ENCODE measurements around the gene RLN3.
"Not testable (repeated sequence)": the region's sequence is repeated elsewhere in the genome, so short reads cannot be mapped to it uniquely, and the experiment has no call there.

RLN3 gene

DNA sequence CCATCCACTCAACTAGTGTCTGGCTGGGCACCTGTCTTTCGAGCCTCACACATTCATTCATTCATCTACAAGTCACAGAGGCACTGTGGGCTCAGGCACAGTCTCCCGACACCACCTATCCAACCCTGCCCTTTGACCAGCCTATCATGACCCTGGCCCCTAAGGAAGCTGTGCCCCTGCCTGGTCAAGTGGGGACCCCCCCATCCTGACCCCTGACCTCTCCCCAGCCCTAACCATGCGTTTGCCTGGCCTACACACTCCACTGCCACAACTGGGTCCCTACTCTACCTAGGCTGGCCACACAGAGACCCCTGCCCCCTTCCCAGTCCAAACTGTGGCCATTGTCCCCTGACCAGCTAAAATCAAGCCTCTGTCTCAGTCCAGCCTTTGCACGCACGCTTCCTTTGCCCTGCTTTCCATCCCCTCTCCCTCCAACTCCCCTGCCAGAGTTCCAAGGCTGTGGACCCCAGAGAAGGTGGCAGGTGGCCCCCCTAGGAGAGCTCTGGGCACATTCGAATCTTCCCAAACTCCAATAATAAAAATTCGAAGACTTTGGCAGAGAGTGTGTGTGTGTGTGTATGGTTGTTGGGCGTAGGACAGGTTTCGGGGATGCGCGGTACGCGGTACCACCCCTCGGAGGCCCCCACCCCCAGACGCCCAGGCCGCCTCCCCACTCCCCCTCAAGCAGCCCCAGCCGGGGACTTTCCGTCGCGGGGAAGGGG, 3.2 kb downstream of the RLN3 start:
- no peak for DNase-seq (ENCODE audit: extremely low spot score)
- no peak for TF ChIP-seq SP1 (IDR thresholded peaks at IDR 0.05)
- no peak for TF ChIP-seq BHLHE40 (IDR thresholded peaks at IDR 0.05; ENCODE audit: borderline replicate concordance)
- no peak for TF ChIP-seq SUZ12 (IDR thresholded peaks at IDR 0.05)
- no peak for TF ChIP-seq FOXA1 (IDR thresholded peaks at IDR 0.05)
- no peak for TF ChIP-seq TARDBP (IDR thresholded peaks at IDR 0.05)
- no peak for TF ChIP-seq LEF1 (IDR thresholded peaks at IDR 0.05; ENCODE audit: borderline replicate concordance)
- POLR2A ChIA-PET = interaction anchor here (0.6 to 2.2 kb wide), 10 partner anchors 9 to 461 kb away, joined by 3 to 11 read pairs (median 4); no protein-coding TSS in a partner anchor
- CTCF ChIA-PET = interaction anchor here (0.6 to 1.4 kb wide), 11 partner anchors 9 to 106 kb away, joined by 3 to 13 read pairs (median 4); partner anchors contain the start of genes ASF1B and MISP3

DNA sequence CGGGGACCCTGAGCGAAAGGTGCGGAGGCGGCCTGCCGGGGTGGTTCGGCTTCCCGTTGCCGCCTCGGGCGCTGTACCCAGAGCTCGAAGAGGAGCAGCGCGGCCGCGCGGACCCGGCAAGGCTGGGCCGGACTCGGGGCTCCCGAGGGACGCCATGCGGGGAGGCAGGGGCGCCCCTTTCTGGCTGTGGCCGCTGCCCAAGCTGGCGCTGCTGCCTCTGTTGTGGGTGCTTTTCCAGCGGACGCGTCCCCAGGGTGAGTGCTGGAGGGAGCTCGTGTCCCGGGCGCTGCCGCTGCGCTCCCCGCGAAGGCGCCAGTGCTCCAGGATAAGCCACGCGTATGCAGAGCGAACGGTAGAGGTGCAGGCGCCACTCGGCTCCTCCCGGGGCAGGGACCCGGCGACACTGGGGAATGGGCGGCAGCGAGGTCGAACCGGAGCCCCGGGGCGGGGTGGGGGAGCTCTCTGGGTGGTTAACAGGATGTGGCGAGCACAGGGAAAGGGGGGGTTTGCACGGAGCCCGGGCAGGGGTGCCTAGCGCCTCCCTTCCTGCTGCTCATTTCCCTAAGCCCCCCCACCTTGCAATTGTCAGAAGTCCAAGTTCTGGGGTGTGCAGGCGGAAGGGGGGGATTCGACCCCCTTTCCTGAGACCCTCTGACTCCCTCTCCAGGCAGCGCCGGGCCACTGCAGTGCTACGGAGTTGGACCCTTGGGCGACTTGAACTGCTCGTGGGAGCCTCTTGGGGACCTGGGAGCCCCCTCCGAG, 4.0 kb downstream of the RLN3 start, which contains the start of gene IL27RA:
Gene IL27RA (plus strand): TSS at position 44 of the 762 bp plus-strand sequence. CDS start 111 bp downstream, at position 155.
- POLR2A ChIA-PET = interaction anchor here (0.6 to 2.2 kb wide), 11 partner anchors 10 to 462 kb away, joined by 3 to 11 read pairs (median 4); no protein-coding TSS in a partner anchor
- peak; percentile 64 for DNase-seq (ENCODE audit: extremely low spot score)
- CTCF ChIA-PET = interaction anchor here (0.6 to 1.4 kb wide), 11 partner anchors 9 to 105 kb away, joined by 3 to 13 read pairs (median 4); partner anchors contain the start of genes ASF1B and MISP3
- TF ChIP-seq SP1 (IDR thresholded peaks at IDR 0.05) = no peak
- TF ChIP-seq LEF1 (IDR thresholded peaks at IDR 0.05; ENCODE audit: borderline replicate concordance) = no peak
- TF ChIP-seq NFRKB (IDR thresholded peaks at IDR 0.05) = no peak
- peak; percentile 85 for TF ChIP-seq L3MBTL2 (conservative IDR thresholded peaks at IDR 0.05)
- TF ChIP-seq FOXK2 (IDR thresholded peaks at IDR 0.05) = no peak

DNA sequence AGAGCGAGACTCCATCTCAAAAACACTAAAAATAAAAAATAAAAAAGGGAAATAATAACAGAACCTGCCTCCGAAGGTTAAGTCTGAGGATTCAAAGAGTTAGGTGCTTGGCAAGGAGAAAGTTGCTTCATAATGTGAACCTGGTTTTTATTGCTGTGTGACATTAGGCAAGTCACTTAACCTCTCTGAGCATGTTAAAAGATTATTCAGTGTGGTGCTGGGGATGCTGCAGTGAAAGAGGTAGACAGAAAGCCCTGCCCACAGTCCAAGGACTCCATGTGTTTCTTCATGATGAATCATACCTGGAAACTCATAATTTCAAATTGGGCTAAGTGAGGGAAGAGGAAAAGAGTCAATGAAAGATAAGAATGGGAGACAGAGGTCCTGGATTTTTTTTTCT, 6.0 kb downstream of the RLN3 start:
- no peak for DNase-seq (ENCODE audit: extremely low spot score)
- TF ChIP-seq HDGF (IDR thresholded peaks at IDR 0.05; ENCODE audit: borderline replicate concordance) (no peak), NFRKB (IDR thresholded peaks at IDR 0.05) (no peak), FOXM1 (IDR thresholded peaks at IDR 0.05; ENCODE audit: borderline replicate concordance) (no peak), ELF4 (IDR thresholded peaks at IDR 0.05) (no peak), ARNT (IDR thresholded peaks at IDR 0.05) (no peak), LEF1 (IDR thresholded peaks at IDR 0.05; ENCODE audit: borderline replicate concordance) (no peak), FOXA1 (IDR thresholded peaks at IDR 0.05) (no peak), L3MBTL2 (conservative IDR thresholded peaks at IDR 0.05) (no peak), SUZ12 (IDR thresholded peaks at IDR 0.05) (no peak), FOXK2 (IDR thresholded peaks at IDR 0.05) (no peak), SP1 (IDR thresholded peaks at IDR 0.05) (no peak), BHLHE40 (IDR thresholded peaks at IDR 0.05; ENCODE audit: borderline replicate concordance) (no peak), CTBP1 (IDR thresholded peaks at IDR 0.05; ENCODE audit: borderline replicate concordance) (no peak), TARDBP (IDR thresholded peaks at IDR 0.05) (no peak)
- TF ChIP-seq, protein P1, sequence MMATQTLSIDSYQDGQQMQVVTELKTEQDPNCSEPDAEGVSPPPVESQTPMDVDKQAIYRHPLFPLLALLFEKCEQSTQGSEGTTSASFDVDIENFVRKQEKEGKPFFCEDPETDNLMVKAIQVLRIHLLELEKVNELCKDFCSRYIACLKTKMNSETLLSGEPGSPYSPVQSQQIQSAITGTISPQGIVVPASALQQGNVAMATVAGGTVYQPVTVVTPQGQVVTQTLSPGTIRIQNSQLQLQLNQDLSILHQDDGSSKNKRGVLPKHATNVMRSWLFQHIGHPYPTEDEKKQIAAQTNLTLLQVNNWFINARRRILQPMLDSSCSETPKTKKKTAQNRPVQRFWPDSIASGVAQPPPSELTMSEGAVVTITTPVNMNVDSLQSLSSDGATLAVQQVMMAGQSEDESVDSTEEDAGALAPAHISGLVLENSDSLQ (IDR thresholded peaks at IDR 0.05) = no peak
- POLR2A ChIA-PET = no interaction called here
- CTCF ChIA-PET = no interaction called here

DNA sequence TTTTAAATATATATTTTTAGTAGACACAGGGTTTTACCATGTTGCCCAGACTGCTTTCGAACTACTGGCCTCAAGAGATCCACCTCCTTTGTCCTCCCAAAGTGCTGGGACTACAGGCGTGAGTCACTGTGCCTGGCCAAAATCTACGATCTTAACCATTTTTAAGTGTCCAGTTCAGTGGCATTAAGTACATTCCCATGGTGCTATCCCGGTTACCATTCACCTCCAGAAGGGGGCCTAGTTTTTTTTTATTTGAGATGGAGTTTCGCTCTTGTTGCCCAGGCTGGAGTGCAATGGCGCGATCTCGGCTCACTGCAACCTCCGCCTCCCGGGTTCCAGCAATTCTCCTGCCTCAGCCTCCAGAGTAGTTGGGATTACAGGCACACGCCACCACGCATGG, 7.2 kb downstream of the RLN3 start:
- CTCF ChIA-PET; DNase-seq (ENCODE audit: extremely low spot score); POLR2A ChIA-PET: not testable (repeated sequence)

DNA sequence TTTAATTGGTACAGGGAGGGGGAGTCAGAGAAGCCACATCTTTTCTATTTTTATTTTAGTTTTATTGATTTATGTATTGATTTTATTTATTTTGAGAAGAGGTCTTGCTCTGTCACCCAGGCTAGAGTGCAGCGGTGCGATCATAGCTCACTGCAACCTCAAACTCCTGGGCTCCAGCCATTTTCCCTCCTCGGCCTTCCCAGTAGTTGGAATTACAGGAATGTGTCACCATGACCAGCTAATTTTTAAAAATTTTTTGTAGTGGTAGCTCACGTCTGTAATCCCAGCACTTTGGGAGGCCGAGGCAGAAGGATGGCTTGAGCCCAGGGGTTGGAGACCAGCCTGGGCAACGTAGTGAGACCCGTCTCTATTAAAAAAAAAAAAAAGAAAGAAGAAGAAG, 7.8 kb downstream of the RLN3 start:
- CTCF ChIA-PET = interaction anchor here (0.7 to 1.0 kb wide), 2 partner anchors 13 to 156 kb away, joined by 3 to 5 read pairs; no protein-coding TSS in a partner anchor
- no peak for DNase-seq (ENCODE audit: extremely low spot score)
- POLR2A ChIA-PET = no interaction called here
- TF ChIP-seq FOXK2 (IDR thresholded peaks at IDR 0.05) = no peak
- no peak for TF ChIP-seq LEF1 (IDR thresholded peaks at IDR 0.05; ENCODE audit: borderline replicate concordance)
- no peak for TF ChIP-seq FOXA1 (IDR thresholded peaks at IDR 0.05)
- no peak for TF ChIP-seq CTBP1 (IDR thresholded peaks at IDR 0.05; ENCODE audit: borderline replicate concordance)
- TF ChIP-seq NFRKB (IDR thresholded peaks at IDR 0.05) = no peak
- TF ChIP-seq HDGF (IDR thresholded peaks at IDR 0.05; ENCODE audit: borderline replicate concordance) = no peak
- TF ChIP-seq SP1 (IDR thresholded peaks at IDR 0.05) = no peak
- TF ChIP-seq FOXM1 (IDR thresholded peaks at IDR 0.05; ENCODE audit: borderline replicate concordance) = no peak
- no peak for TF ChIP-seq SUZ12 (IDR thresholded peaks at IDR 0.05)
- TF ChIP-seq, protein P1 (IDR thresholded peaks at IDR 0.05) = no peak
- TF ChIP-seq TARDBP (IDR thresholded peaks at IDR 0.05) = no peak
- no peak for TF ChIP-seq ARNT (IDR thresholded peaks at IDR 0.05)

DNA sequence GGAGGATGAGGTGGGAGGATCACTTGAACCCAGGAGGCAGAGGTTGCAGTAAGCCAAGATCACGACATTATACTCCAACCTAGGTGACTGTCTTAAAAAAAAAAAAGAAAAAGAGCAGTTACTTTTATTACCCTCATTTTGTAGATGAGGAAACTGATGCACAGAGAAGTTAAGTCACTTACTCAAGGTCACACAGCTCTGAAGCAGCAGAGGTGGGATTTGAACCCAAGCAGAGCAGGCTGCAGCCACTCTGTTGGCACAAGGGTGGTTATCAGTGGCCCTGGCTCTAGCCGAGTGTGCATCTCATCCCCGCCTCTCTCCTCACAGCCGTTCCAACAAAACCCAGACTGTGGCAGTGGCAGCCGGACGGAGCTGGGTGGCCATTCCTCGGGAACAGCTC, 11.2 kb downstream of the RLN3 start:
- TF ChIP-seq ZNF384 (IDR thresholded peaks at IDR 0.05) (no peak), L3MBTL2 (conservative IDR thresholded peaks at IDR 0.05) (no peak), BHLHE40 (IDR thresholded peaks at IDR 0.05; ENCODE audit: borderline replicate concordance) (no peak), NFRKB (IDR thresholded peaks at IDR 0.05) (no peak), HDGF (IDR thresholded peaks at IDR 0.05; ENCODE audit: borderline replicate concordance) (no peak), FOXM1 (IDR thresholded peaks at IDR 0.05; ENCODE audit: borderline replicate concordance) (no peak), TARDBP (IDR thresholded peaks at IDR 0.05) (no peak), ARNT (IDR thresholded peaks at IDR 0.05) (no peak), ELF4 (IDR thresholded peaks at IDR 0.05) (no peak), FOXK2 (IDR thresholded peaks at IDR 0.05) (no peak)
- TF ChIP-seq, protein P1 (IDR thresholded peaks at IDR 0.05) = no peak
- DNase-seq (ENCODE audit: extremely low spot score) = no peak
- POLR2A ChIA-PET = no interaction called here
- CTCF ChIA-PET = no interaction called here

DNA sequence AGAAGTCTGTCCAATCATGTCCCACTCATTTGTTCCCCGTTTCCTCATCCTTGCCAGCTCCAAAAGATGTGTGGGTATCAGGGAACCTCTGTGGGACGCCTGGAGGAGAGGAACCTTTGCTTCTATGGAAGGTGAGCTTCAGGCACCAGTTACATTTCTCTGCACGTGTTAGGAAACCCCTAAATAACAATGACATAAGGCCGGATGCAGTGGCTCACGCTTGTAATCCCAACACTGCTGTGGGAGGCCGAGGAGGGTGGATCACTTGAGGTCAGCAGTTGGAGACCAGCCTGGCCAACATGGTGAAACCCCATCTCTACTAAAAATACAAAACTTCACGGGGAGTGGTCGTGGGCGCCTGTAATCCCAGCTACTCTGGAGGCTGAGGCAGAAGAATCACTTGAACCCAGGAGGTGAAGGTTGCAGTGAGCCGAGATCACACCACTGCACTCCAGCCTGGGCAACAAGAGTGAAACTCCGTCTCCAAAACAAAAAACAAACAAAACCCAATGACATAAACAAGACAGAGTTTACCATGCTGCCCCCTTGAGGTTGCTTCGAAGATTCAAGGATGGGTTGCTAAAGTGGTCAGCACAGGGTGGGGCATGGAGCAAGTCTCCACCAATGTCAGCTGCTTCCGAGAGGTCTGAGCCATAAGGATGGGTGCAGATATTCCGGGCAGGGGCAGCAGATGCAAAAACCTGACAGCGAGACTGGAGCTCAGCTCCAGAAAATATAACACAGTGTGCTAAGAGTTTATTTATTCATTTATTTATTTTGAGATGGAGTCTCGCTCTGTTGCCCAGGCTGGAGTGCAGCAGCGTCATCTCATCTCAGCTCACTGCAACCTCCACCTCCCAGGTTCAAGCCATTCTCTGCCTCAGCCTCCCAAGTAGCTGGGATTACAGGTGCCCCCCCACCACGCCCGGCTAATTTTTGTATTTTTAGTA, 15.0 kb downstream of the RLN3 start:
- CTCF ChIA-PET = interaction anchor here (0.5 to 1.9 kb wide), 8 partner anchors 10 to 181 kb away, joined by 3 to 15 read pairs (median 4); partner anchors contain the start of genes IL27RA, MISP3 and RLN3
- POLR2A ChIA-PET = interaction anchor here (1.8 kb wide), 1 partner anchor 11 kb away, joined by 7 read pairs; the partner anchor contains the start of gene IL27RA
- peak; percentile 69 for DNase-seq (ENCODE audit: extremely low spot score)

DNA sequence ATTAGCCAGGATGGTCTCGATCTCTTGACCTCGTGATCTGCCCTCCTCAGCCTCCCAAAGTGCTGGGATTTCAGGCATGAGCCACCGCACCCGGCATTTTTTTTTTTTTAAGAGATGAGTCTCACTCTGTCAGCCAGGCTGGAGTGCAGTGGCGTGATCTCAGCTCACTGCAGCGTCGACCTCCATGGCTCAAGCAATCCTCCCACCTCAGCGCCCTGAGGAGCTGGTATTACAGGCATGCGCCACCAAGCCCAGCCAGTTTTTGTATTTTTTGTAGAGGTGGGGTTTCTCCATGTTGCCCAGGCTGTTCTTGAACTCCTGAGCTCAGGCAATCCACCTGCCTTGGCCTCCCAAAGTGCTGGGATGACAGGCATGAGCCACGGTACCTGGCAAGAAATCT, 19.9 kb downstream of the RLN3 start:
- ChIA-PET CTCF (interaction anchor here (1.5 kb wide), 1 partner anchor 24 kb away, joined by 3 read pairs; the partner anchor contains the start of gene MISP3), POLR2A (interaction anchor here (1.3 kb wide), 1 partner anchor 9 kb away, joined by 3 read pairs; no protein-coding TSS in a partner anchor)
- not testable (repeated sequence) for DNase-seq (ENCODE audit: extremely low spot score)

Measured in HEK293T (cell line).